AG20443 (cell line): ENCODE results near the gene AADACL4.

Experiments used
- DNase-seq: peaks from one replicate; pipeline ENCODE4 v3.0.0; 2012; ENCODE audit warnings: low spot score, mixed read lengths

Gene AADACL4

GRCh38 chr1:12613180-12613579 lies 30.7 kb upstream of the AADACL4 start:
- DNase-seq: no peak

GRCh38 chr1:12614402-12615158 lies 29.3 kb upstream of the AADACL4 start:
- no peak for DNase-seq

- DNase-seq: no peak
Measured at GRCh38 chr1:12615159-12615864, 28.6 kb upstream of the AADACL4 start.

DNA sequence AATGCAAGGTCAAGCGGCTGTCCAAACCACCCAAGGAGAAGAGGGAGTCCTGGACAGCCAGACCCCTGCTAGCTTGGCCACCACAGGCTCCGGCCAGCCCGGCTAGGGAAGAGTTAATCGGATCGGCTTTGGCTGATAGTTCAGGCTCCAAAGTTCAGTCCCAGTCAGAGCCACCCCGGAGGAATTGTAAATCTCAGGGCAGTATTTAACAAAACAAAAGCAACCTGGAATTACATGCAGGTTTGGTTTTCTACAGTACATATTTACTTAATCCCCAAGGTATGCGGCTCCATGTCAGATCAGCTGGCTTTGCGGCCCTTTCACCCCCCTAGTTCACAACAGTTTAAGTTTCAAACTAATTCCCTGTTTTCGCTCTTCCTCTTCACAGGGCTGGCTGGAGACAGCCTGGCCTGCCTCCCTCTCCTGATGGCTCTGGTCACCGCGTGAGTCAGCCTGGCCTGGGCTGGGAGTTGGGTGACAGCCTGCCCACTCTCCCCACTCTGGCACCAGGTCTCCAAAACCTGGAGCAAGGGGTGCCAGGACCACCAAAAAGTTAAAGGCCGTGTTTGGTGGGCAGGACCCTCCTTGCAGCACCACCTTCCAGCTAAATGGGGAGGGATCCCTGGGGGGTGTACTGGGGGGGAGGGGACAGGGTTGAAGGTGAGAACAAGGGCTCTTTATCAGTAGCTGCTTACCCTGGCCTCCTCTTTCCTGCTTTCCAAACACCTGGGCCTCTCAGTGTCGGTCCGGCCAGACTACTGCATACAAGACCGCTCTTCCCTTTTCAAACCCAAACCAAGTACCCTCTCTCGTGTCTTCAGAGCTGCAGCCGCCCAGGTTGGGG lies 27.8 kb upstream of the AADACL4 start:
- DNase-seq: peak; percentile 75

- peak; percentile 35 for DNase-seq
Measured at GRCh38 chr1:12616709-12617373, 27.0 kb upstream of the AADACL4 start.

GRCh38 chr1:12617511-12617900 lies 26.4 kb upstream of the AADACL4 start:
- no peak for DNase-seq

GRCh38 chr1:12617901-12618660 lies 25.8 kb upstream of the AADACL4 start, which contains the start of gene DHRS3:
TSS of gene DHRS3 (minus strand) at chr1:12618210. CDS start at chr1:12617348, 862 bp downstream.
- peak; percentile 82 for DNase-seq

GRCh38 chr1:12618661-12618964 lies 25.3 kb upstream of the AADACL4 start:
- DNase-seq: no peak

GRCh38 chr1:12618965-12619791 lies 24.7 kb upstream of the AADACL4 start:
- peak; percentile 89 for DNase-seq

DNA sequence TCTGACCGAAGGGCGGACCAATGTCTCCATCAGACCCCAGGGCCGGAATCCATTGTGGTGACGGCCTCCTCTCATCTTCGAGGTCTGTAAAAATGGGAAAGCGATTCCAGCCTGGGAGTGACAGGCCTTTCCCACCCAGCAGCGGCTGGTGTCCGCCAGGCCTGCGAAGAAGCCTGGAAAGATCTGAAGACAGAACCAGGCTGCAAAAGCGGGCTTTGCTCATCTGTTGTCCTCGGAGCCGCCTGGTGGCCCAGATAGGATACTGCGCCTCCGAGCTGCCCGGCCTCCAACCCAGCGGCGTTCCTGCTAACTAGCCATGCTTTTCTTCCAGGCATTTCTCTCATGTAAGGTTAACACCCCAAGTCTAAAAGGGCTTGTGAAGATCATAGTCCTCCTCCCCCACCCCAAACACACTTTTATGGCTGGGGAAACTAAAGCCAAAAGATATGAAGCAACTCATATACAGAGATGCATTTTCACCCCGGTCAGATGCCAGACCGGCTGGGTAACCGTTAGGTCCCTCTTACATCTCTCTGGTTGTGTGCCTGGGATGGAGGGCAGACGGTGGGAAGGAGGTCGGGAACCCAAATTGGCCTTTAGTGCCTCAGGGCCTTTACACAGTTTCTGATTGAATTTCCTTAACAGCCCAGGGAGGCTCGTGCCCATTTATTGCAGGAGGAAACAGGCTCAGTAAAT lies 23.9 kb upstream of the AADACL4 start:
- DNase-seq: peak; percentile 90

DNA sequence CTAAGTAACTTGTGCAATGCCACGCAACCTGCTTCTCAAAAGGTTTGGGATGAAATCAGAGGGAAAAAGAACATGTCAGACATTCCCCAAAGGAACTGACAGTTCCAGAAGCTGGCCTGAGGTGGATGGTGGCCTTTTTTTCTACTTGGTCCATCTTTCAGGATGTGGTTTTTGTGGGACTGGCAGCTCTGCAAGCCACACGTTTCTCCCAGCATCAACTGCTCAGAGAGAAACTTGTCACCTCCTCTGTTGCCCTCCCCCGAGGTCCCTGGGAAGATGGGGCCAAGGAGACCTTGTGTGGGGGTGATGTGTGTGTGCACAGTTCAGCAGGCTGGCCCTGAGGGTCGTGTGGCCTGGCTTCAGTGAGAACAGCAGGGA lies 23.4 kb upstream of the AADACL4 start:
- DNase-seq: peak; percentile 36

GRCh38 chr1:12620931-12621330 lies 23.0 kb upstream of the AADACL4 start:
- no peak for DNase-seq

DNA sequence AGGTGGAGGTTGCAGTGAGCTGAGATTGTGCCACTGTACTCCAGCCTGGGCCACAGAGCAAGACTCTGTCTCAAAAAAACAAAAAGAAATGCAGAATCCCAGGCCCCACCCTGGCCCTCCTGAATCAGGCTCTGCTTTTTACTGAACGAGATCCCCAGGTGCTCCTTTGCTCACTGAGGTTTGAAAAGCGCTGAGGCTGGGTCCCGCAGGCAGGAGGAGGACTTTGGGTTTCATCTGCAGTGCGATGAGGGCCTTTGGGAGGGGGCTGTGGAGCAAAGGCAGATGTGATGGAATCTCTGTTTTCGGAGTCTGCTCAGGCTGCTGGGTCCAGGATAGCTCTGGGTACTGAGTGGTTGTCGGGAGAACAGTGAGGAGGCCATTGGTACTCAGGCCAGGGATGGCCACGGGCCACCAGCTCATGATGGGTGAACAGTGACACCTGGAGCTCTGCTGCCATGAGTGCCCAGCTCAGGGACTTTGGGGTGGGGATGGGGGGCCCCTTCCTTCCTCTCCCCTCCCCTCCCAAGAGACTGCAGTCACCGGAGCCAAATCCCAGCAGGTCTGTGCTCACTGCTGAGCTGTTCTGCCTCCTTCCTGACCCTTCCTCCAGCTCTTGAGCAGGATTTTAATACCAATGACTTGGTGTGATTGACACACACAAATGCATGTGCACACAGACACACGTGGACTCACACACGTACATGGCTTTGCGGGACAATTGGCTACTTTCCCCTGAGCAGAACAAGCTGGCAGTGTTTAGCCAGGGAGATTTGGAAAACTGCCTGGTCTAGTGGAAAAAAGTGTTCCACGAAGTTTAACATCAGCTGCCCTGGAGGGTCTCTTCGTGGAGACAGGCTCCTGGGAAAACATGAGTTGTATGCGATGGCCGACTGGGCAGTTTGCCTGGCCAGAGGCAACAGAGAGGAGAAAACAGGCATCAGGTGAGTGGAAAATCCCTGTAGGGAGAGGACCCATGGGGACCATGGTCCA lies 22.2 kb upstream of the AADACL4 start:
- DNase-seq: no peak

GRCh38 chr1:12622506-12622905 lies 21.4 kb upstream of the AADACL4 start:
- DNase-seq: no peak

DNA sequence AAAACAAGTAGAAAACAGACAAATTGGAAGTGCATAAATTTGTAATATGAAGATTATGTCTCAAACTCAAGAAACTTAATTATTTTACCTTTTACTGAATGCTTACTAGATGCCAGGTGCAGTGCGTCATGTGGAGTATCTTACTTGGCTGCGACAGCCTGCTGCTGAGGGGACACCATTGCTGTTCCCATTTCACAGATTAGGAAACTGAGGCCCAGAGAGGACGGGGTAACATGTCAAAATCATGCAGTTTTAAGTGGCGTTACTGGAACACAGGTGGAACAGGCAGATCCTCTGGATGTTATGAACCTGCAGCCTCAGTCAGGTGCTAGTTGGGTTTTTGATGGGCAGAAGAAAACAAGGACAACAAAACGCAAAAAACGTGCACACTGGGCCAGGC lies 18.6 kb upstream of the AADACL4 start:
- DNase-seq: no peak

DNA sequence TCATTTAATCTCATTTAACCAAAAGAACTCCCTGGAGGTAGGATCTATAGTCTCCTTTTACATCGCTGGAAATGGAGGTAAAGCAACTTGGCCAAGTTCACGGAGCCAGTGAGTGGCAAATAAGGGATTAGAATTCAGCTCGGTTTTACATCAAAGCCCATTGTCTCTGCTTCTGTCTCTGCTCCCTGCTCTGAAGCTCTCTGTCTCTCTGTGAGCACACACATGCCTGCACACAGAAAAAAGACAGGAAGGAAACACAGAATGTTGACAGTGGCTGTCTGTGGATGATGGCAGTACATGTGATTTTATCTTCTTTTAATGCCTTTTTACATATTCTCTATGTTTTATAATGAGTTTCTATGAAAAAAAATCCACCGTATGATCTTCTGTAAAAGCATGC lies 17.0 kb upstream of the AADACL4 start:
- DNase-seq: no peak

DNA sequence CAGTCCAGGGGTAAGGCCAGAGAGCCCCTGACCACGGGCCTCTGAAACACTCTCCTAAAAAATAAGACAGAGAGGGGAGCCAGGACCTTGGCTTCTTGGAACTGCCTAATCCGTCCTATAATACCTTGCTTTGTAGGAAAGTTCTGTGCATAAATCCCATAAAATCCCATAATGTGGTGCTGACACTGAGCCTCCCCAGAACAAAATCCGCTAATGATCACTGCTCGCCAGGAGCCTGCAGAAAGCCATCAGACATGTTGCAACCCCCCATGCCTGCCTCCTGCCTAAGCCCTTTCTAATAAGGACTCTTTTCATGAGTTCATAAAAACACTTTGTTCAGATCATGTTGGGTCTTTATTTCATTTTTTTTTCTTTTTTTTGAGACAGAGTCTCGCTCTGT lies 16.6 kb upstream of the AADACL4 start:
- DNase-seq: no peak

GRCh38 chr1:12629511-12629956 lies 14.4 kb upstream of the AADACL4 start:
- no peak for DNase-seq
